Left lung (tissue), 10 donors: ENCODE results near the gene IL36RN. TPM values are rescaled to one million over a fixed set of nuclear protein-coding genes. Genes with fewer than 3 reads are reported as not detected.

Source experiments
- ATAC-seq: fragments of 200-7000 bp; cut with Tn5 transposase; one replicate; pipeline ENCODE4 v1.9.1; 2020; ENCODE audit warnings: moderate library complexity
- DNase-seq, 4 donors: peaks; one replicate each; pipeline ENCODE4 v3.0.0-alpha.2; 2013 to 2020
- H3K27ac ChIP-seq, 2 donors: fragments of 200-600 bp; sonication (generic) in 1 of 2; one replicate each; pipeline versions ENCODE4 v1.5.0 to v1.8.0; 2020 to 2021
- H3K27me3 ChIP-seq, 2 donors: fragments of 200-600 bp; sonication (generic) in 1 of 2; one replicate each; pipeline versions ENCODE4 v1.5.0 to v1.8.0; 2020 to 2021
- H3K36me3 ChIP-seq, 2 donors: fragments of 200-600 bp; sonication (generic) in 1 of 2; one replicate each; pipeline versions ENCODE4 v1.5.0 to v1.8.0; 2020 to 2021
- H3K4me1 ChIP-seq, 2 donors: fragments of 200-600 bp; one replicate each; pipeline ENCODE4 v1.8.0; 2021
- H3K4me3 ChIP-seq, 2 donors: fragments of 200-600 bp; sonication (generic) in 1 of 2; one replicate each; pipeline versions ENCODE4 v1.5.0 to v1.8.0; 2020 to 2021; ENCODE audit warnings: mild to moderate bottlenecking in 1 of 2
- H3K9me3 ChIP-seq, 2 donors: fragments of 200-600 bp; sonication (generic) in 1 of 2; one replicate each; pipeline versions ENCODE4 v1.5.0 to v1.8.0; 2020 to 2021
- intact Hi-C, 2 donors: fragments of 100-400 bp; cut with DNase I; formaldehyde crosslinking; loops; one replicate each; pipeline versions ENCODE4 v1.11.2 to v1.14.2; 2022
- polyA plus RNA-seq, 6 donors: library from polyadenylated mRNA; unstranded; fragments of 120-200 nt; gene quantifications; one replicate each; pipeline ENCODE4 v1.2.1, GENCODE V29; 2013; ENCODE audit not compliant: insufficient read length in 6 of 6
- total RNA-seq, 2 donors: library from RNA; stranded (reverse); fragmentation: NEBNext Ultra II Directional; extraction: Animal tissue kit (Norgen Biotek cat#: 25700); gene quantifications; one replicate each; pipeline ENCODE4 v1.2.1, GENCODE V29; 2021
- TF ChIP-seq, protein P1 (sequence below), 2 donors: fragments of 200-600 bp; sonication (generic) in 1 of 2; IDR thresholded peaks; one replicate each; pipeline versions ENCODE4 v1.5.0 to v1.8.0; 2021; ENCODE audit warnings: antibody characterized with exemption in 2 of 2
- donor health status: DM: no; HTN: yes; CAD: no.
- donor health status: DM: no; HTN: no; CAD: no.

The IL36RN gene
- total and polyA plus RNA-seq, 8 donors, result 0.04 to 0.14 (median 0.10) TPM; not detected in 5

DNA sequence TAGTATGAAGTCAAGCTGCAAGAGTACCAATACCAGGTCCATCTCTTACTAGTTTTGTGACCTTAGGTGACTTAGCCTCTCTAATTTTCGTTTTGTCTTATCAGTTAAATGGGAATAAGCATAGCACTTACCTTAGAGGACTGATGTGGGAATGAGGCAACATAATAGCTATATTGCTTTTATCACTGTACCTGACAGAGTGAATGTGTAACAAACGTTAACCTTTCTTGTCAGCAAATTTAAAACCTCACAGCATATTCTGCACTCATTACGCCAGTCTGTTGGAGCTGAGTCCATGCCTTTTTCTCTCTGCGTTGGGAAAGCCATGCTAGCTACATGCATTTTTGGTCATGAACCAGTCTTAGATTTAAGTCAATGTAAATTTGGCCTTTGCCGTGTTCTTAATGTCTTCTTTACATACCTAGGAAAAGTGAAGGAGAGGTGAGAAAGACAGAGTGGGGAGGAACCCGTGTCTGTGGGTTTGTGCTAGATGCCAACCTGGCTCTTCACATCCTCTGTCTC lies 6.5 kb upstream of the IL36RN start, which contains the start of gene IL36B:
IL36B (minus strand) TSS at position 472 of the 522 bp plus-strand sequence.
- Histone ChIP-seq H3K36me3 (no peaks in the 10 kb centered on the region), H3K27ac (no peak within 1 kb of the TSS), H3K27me3 (no peaks in the 10 kb centered on the region), H3K4me1 (no peaks in the 10 kb centered on the region), H3K9me3 (peaks cover 0 to 19% of the 10 kb centered on the region in 2 donors), H3K4me3 (no peak within 1 kb of the TSS)
- no peak for ATAC-seq
- DNase-seq, result no peak
- TF ChIP-seq, protein P1, sequence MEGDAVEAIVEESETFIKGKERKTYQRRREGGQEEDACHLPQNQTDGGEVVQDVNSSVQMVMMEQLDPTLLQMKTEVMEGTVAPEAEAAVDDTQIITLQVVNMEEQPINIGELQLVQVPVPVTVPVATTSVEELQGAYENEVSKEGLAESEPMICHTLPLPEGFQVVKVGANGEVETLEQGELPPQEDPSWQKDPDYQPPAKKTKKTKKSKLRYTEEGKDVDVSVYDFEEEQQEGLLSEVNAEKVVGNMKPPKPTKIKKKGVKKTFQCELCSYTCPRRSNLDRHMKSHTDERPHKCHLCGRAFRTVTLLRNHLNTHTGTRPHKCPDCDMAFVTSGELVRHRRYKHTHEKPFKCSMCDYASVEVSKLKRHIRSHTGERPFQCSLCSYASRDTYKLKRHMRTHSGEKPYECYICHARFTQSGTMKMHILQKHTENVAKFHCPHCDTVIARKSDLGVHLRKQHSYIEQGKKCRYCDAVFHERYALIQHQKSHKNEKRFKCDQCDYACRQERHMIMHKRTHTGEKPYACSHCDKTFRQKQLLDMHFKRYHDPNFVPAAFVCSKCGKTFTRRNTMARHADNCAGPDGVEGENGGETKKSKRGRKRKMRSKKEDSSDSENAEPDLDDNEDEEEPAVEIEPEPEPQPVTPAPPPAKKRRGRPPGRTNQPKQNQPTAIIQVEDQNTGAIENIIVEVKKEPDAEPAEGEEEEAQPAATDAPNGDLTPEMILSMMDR (IDR thresholded peaks at IDR 0.05), result no peak
- intact Hi-C loops, result no loop called here

DNA sequence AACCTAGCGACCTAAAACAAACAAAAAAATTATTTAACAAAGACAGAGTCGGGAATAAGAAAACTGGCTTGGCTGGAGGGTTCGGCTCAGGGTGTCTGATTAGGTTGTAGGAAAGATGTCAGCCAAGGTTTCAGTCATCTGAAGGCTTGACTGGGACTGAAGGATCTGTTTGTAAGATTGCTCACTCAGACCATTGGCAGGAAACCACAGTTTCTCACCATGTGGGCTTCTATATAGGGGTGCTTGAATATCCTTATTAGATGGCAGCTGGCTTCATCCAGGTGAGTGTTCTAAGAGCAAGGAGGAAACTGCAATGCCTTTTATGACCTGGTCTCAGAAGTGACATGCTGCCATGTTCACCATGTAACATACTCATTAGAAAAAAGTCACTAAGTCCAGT lies 5.3 kb upstream of the IL36RN start:
- H3K4me1 ChIP-seq, result no peaks in the 10 kb centered on the region
- no peak overlapping the region for H3K4me3 ChIP-seq
- no peaks in the 10 kb centered on the region for H3K27me3 ChIP-seq
- TF ChIP-seq, protein P1 (IDR thresholded peaks at IDR 0.05), result no peak
- no peak for ATAC-seq
- peaks cover 0 to 19% of the 10 kb centered on the region in 2 donors for H3K9me3 ChIP-seq
- H3K27ac ChIP-seq, result no peak overlapping the region
- DNase-seq, result no peak
- intact Hi-C loops, result no loop called here
- no peaks in the 10 kb centered on the region for H3K36me3 ChIP-seq

DNA sequence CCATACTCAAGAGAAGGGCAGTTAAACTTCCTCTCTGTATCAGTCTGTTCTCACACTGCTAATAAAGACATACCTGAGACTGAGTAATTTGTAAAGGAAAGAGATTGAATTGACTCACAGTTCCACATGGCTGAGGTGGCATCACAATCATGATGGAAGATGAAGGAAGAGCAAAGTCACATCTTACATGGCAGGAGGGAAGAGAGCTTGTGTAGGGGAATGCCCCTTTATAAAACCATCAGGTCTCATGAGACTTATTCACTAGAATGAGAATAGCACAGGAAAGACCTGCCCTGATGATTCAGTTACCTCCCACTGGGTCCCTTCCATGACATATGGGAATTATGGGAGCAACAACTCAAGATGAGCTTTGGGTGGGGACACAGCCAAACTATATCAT lies 4.9 kb upstream of the IL36RN start:
- intact Hi-C loops, result no loop called here
- TF ChIP-seq, protein P1 (IDR thresholded peaks at IDR 0.05), result no peak
- Histone ChIP-seq H3K36me3 (no peaks in the 10 kb centered on the region), H3K4me1 (no peaks in the 10 kb centered on the region), H3K27me3 (no peaks in the 10 kb centered on the region), H3K4me3 (no peak overlapping the region), H3K27ac (no peak overlapping the region), H3K9me3 (peaks cover 0 to 19% of the 10 kb centered on the region in 2 donors)
- ATAC-seq, result no peak
- no peak for DNase-seq

DNA sequence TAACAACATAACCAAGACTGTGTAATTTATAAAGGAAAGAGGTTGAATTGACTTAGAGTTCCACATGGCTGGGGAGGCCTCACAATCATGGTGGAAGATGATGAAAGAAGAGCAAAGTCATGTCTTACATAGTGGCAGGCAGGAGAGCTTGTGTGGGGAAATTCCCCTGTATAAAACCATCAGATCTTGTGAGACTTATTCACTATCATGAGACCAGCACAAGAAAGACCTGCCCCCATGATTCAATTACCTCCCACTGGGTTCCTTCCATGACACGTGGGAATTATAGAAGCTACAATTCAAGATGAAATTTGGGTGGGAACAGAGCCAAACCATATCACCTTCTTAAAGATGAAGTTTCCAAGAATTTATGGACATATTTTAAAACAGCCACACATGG lies 2.5 kb upstream of the IL36RN start:
- ATAC-seq (no peak), DNase-seq (no peak)
- TF ChIP-seq, protein P1 (IDR thresholded peaks at IDR 0.05), result no peak
- Histone ChIP-seq H3K9me3 (peaks cover 0 to 11% of the 10 kb centered on the region in 2 donors), H3K4me3 (no peak overlapping the region), H3K27me3 (no peaks in the 10 kb centered on the region), H3K4me1 (no peaks in the 10 kb centered on the region), H3K36me3 (no peaks in the 10 kb centered on the region), H3K27ac (no peak overlapping the region)
- intact Hi-C loops, result no loop called here

DNA sequence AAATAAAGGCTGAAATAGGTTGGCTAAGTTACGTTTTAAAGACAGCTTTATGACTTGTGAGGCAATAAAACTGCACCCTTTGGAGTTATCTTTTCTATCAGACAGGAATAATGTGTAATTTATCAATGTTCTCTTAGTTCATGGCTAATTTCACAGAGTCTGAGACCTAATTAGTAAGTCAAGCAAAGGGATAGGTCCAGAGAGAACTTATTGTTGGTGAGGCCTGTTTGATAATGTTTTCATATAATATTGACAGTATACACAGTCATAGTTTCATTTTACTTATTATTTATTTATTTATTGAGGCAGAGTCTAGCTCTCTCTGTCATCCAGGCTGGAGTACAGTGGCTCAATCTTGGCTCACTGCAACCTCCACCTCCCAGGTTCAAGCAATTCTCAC lies 1.9 kb upstream of the IL36RN start:
- Histone ChIP-seq H3K27ac (no peak overlapping the region), H3K4me1 (no peaks in the 10 kb centered on the region), H3K36me3 (no peaks in the 10 kb centered on the region), H3K4me3 (no peak overlapping the region), H3K9me3 (peaks cover 0 to 11% of the 10 kb centered on the region in 2 donors), H3K27me3 (peaks cover 0 to 5% of the 10 kb centered on the region in 2 donors)
- ATAC-seq (no peak), DNase-seq (no peak)
- intact Hi-C loops, result no loop called here
- TF ChIP-seq, protein P1 (IDR thresholded peaks at IDR 0.05), result no peak
